Measurements from ENCODE around the gene AARSD1.
"Not testable (repeated sequence)": the region's sequence is repeated elsewhere in the genome, so short reads cannot be mapped to it uniquely, and the experiment has no call there.

AARSD1 gene

DNA sequence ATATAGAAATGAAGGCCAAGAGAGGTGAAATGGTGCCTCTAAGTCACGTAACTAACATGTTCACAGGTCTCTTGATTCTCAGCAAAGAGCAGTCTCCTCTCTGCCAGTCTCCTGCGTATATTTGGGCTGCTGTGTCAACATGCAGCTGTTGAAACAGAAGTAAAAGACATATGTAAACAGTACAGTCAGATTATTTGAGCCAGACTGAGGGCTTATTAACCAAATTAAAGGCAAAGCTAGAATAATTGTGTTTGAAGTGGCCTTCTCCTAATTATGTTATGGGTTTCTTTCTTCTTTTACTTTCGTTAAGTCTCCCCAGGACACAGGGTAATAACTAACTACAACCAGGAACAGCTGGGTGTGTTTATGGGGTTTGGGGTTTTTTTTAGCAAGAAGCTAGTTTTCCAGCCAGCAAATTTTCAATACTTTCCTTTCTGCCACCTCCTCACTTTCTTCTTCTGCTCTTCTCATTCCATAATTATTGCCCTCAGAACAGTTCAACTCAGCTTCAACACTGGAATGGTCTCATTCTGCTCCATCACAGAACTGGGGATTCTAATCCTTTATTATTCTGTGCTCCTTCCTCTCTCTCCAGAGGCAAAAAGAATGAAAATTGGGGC, 45.2 kb downstream of the AARSD1 start:
- no peak overlapping the region for H3K4me3 ChIP-seq (ENCODE audit: low read length)
- TF ChIP-seq ZNF274 (IDR thresholded peaks at IDR 0.05; ENCODE audit: low read depth, low read length) = no peak

GRCh38 chr17:42917236-42917603, 47.0 kb downstream of the AARSD1 start:
- H3K4me3 ChIP-seq (ENCODE audit: low read length) = no peak overlapping the region
- no peak for TF ChIP-seq ZNF274 (IDR thresholded peaks at IDR 0.05; ENCODE audit: low read depth, low read length)

GRCh38 chr17:42916388-42917235, 47.6 kb downstream of the AARSD1 start:
- not testable (repeated sequence) for H3K4me3 ChIP-seq (ENCODE audit: low read length)

DNA sequence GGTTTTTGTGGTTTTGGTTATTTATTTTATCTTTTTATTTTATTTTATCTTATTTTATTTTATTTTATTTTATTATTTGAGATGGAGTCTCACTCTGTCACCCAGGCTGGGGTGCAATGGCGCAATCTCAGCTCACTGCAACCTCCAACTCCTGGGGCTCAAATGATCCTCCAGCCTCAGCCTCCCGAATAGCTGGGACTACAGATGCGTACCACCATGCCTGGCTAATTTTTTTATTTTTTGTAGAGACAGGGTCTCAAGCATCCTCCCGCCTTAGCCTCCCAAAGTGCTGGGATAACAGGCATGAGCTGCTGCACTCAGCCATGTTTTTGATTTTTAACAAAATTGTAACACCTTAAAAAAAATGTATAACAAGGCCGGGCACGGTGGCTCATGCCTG, 49.0 kb downstream of the AARSD1 start:
- not testable (repeated sequence) for H3K4me3 ChIP-seq (ENCODE audit: low read length)

DNA sequence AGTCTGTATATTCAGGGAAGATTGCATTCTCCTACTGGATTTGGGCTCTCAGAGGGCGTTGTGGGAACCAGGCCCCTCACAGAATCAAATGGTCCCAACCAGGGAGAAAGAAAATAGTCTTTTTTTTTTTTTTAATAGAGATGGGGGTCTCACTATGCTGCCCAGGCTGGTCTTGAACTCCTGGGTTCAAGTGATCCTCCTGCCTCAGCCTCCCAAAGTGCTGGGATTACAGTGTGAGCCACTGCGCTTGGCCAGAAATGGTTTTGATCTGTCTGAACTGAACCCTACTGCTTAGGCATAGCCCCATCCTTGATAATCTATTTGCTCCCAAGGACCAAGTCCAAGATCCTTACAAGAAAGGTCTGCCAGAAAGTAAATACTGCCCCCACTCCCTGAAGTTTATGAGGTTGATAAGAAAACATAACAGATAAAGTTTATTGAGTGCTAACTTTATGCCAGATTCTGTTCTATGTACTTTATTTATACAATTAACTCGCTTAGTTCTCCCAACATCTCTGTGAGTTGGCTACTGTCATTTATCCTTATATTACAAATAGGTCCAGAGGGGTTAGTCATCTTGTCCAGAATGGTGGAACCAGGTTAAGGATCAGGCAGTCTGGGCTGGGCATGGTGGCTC, 50.2 kb downstream of the AARSD1 start:
- no peak overlapping the region for H3K4me3 ChIP-seq (ENCODE audit: low read length)

GRCh38 chr17:42913522-42913921, 50.7 kb downstream of the AARSD1 start:
- TF ChIP-seq ZNF274 (IDR thresholded peaks at IDR 0.05; ENCODE audit: low read depth, low read length) = no peak
- H3K4me3 ChIP-seq (ENCODE audit: low read length) = no peak overlapping the region

More for the DNA sequence above, 50.2 kb downstream of the AARSD1 start:
- TF ChIP-seq ZNF274 (IDR thresholded peaks at IDR 0.05; ENCODE audit: low read depth, low read length) = no peak

DNA sequence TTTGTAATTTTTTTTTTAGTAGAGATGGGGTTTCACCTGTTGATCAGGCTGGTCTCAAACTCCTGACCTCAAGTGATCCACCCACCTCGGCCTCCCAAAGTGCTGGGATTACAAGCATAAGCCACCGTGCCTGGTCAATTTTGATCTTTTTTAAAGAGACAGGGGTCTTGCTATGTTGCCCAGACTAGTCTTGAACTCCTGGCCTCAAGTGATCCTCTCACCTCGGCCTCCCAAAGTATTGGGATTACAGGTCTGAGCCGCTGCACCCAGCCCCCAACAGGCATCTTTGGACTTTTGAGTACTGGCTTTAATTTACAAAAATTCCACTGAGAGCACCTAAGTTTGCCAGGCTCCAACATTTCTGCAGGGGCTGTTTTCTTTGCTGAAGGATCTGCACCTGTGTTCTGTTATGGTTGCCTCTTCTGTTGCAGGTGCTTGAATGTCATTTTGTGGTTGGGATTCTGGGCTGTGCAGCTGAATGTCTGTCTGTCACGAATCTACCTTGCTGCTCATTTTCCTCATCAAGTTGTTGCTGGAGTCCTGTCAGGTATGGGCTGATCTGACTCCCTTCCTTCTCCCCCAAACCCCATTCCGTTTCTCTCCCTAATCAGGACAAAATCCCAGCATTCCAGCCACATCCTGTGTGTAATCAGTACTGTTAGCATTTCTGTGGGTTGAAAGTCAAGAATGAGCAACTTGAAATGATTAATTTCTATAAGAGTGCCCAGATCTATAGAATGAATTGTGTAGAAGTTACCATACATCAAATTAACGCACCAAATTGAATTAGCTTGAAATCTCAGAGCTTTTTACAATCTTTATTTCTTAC, 55.2 kb downstream of the AARSD1 start:
- no peak for TF ChIP-seq ZNF274 (IDR thresholded peaks at IDR 0.05; ENCODE audit: low read depth, low read length)
- H3K4me3 ChIP-seq (ENCODE audit: low read length) = no peak overlapping the region

GRCh38 chr17:42906772-42907446, 57.3 kb downstream of the AARSD1 start:
- H3K4me3 ChIP-seq (ENCODE audit: low read length) = no peak overlapping the region
- no peak for TF ChIP-seq ZNF274 (IDR thresholded peaks at IDR 0.05; ENCODE audit: low read depth, low read length)

- H3K4me3 ChIP-seq (ENCODE audit: low read length) = no peak overlapping the region
- no peak for TF ChIP-seq ZNF274 (IDR thresholded peaks at IDR 0.05; ENCODE audit: low read depth, low read length)
Measured at GRCh38 chr17:42904110-42904469, 60.2 kb downstream of the AARSD1 start.

DNA sequence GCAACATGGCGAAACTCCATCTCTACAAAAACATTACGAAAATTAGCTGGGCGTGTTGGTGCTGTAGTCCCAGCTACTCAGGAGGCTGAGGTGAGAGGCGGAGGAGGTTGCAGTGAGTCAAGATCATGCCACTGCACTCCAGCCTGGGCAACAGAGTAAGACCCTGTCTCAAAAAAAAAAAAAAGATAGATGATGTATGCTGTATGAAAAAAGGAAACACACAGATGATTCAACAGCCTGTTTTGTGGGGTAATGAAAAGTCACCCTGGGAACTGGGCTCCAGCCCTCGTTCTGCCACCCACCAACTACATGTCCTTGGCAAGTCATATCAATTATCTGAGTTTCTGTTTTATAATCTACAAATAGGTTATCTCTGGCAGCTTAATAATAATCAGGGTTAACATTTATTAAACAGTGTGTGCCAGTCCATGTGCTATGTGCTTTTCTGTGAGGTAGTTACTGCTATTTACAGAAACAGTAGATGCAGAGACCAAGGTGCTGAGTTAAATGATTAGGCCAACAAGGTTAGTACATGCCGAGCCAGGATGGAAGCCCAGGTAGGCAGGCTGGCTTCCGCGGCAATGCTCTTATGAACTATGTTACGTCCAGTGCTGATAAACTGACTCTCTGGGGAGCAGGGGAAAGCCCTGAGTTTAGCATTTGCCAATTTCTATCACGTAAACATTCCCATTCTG, 62.6 kb downstream of the AARSD1 start:
- no peak for TF ChIP-seq ZNF274 (IDR thresholded peaks at IDR 0.05; ENCODE audit: low read depth, low read length)
- H3K4me3 ChIP-seq (ENCODE audit: low read length) = no peak overlapping the region

All from GM08714 (cell line).